DOHH2 (cell line): ENCODE results near the gene TBL1XR1.

Source experiments
- H3F3A ChIP-seq: fragments of 200-600 bp; sonication (generic), shearing (Covaris generic); 2 replicates; pipeline ENCODE4 v1.6.0; 2016; ENCODE audit warnings: antibody characterized with exemption, mild to moderate bottlenecking; ENCODE audit not compliant: control insufficient read depth, insufficient read depth
- H3K27ac ChIP-seq: fragments of 200-600 bp; sonication (generic); 2 replicates; pipeline ENCODE4 v1.5.1; 2014; ENCODE audit warnings: low read depth, mild to moderate bottlenecking, low read length, moderate library complexity
- H3K27me3 ChIP-seq: fragments of 200-600 bp; sonication (generic); 2 replicates; pipeline ENCODE4 v1.6.1; 2014; ENCODE audit warnings: mild to moderate bottlenecking, low read length, mixed read lengths; ENCODE audit not compliant: control insufficient read depth
- H3K36me3 ChIP-seq: fragments of 200-600 bp; sonication (generic); 2 replicates; pipeline ENCODE4 v1.6.1; 2014; ENCODE audit warnings: mild to moderate bottlenecking, low read length, moderate library complexity, mixed read lengths; ENCODE audit not compliant: control insufficient read depth
- H3K4me1 ChIP-seq: fragments of 200-600 bp; sonication (generic); 2 replicates; pipeline ENCODE4 v1.6.1; 2014; ENCODE audit warnings: mild to moderate bottlenecking, low read length, mixed read lengths; ENCODE audit not compliant: control insufficient read depth
- H3K4me2 ChIP-seq: fragments of 200-600 bp; sonication (generic); 2 replicates; pipeline ENCODE4 v1.6.0; 2014; ENCODE audit warnings: mild to moderate bottlenecking, low read length, moderate library complexity
- H3K4me3 ChIP-seq: fragments of 200-600 bp; sonication (generic); 2 replicates; pipeline ENCODE4 v1.5.1; 2014; ENCODE audit warnings: mild to moderate bottlenecking, low read length, mixed read lengths
- H3K79me2 ChIP-seq: fragments of 200-600 bp; sonication (generic); 2 replicates; pipeline ENCODE4 v1.6.1; 2014; ENCODE audit warnings: mild to moderate bottlenecking, low read length, mixed read lengths; ENCODE audit not compliant: control insufficient read depth
- H3K9me2 ChIP-seq: fragments of 200-600 bp; sonication (generic); replicated peaks from 2 replicates; pipeline ENCODE4 v1.6.1; 2014; ENCODE audit warnings: mild to moderate bottlenecking, low read length, mixed read lengths; ENCODE audit not compliant: control insufficient read depth
- H3K9me3 ChIP-seq: fragments of 200-600 bp; sonication (generic); 2 replicates; pipeline ENCODE4 v1.6.1; 2014; ENCODE audit warnings: antibody characterized with exemption, low read length, mixed read lengths; ENCODE audit not compliant: control insufficient read depth, insufficient read depth
- H4K20me1 ChIP-seq: fragments of 200-600 bp; sonication (generic); 2 replicates; pipeline ENCODE4 v1.6.0; 2014; ENCODE audit warnings: low read depth, mild to moderate bottlenecking, antibody characterized with exemption, low read length, moderate library complexity; ENCODE audit not compliant: control insufficient read depth, insufficient read depth
- EZH2phosphoT487 ChIP-seq: fragments of 200-600 bp; sonication (generic); IDR thresholded peaks from 2 replicates; pipeline ENCODE4 v1.6.1; 2017; ENCODE audit warnings: borderline replicate concordance, mild to moderate bottlenecking, antibody characterized with exemption, low read length, moderate library complexity, mixed read lengths
- TF ChIP-seq, protein P1 (sequence below): fragments of 200-600 bp; sonication (generic); IDR thresholded peaks from one replicate; pipeline ENCODE4 v1.5.1; 2014; ENCODE audit warnings: antibody characterized with exemption, mild to moderate bottlenecking, low read depth, low read length; ENCODE audit not compliant: poor library complexity, severe bottlenecking

The TBL1XR1 gene

GRCh38 chr3:176987901-176988650, 209.2 kb downstream of the TBL1XR1 start:
- H3K79me2 ChIP-seq = no peaks in the 10 kb centered on the region
- no peaks in the 10 kb centered on the region for H3K4me1 ChIP-seq
- H3K4me2 ChIP-seq = no peak overlapping the region
- H3K36me3 ChIP-seq = no peaks in the 10 kb centered on the region
- no peaks in the 10 kb centered on the region for H3K27me3 ChIP-seq
- no peaks in the 10 kb centered on the region for H4K20me1 ChIP-seq
- no peak overlapping the region for H3K4me3 ChIP-seq
- no peaks in the 10 kb centered on the region for H3F3A ChIP-seq
- no peak for TF ChIP-seq EZH2phosphoT487
- TF ChIP-seq, protein P1, sequence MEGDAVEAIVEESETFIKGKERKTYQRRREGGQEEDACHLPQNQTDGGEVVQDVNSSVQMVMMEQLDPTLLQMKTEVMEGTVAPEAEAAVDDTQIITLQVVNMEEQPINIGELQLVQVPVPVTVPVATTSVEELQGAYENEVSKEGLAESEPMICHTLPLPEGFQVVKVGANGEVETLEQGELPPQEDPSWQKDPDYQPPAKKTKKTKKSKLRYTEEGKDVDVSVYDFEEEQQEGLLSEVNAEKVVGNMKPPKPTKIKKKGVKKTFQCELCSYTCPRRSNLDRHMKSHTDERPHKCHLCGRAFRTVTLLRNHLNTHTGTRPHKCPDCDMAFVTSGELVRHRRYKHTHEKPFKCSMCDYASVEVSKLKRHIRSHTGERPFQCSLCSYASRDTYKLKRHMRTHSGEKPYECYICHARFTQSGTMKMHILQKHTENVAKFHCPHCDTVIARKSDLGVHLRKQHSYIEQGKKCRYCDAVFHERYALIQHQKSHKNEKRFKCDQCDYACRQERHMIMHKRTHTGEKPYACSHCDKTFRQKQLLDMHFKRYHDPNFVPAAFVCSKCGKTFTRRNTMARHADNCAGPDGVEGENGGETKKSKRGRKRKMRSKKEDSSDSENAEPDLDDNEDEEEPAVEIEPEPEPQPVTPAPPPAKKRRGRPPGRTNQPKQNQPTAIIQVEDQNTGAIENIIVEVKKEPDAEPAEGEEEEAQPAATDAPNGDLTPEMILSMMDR = no peak
- no peak overlapping the region for H3K27ac ChIP-seq
- no peaks in the 10 kb centered on the region for H3K9me3 ChIP-seq
- no peaks in the 10 kb centered on the region for H3K9me2 ChIP-seq

DNA sequence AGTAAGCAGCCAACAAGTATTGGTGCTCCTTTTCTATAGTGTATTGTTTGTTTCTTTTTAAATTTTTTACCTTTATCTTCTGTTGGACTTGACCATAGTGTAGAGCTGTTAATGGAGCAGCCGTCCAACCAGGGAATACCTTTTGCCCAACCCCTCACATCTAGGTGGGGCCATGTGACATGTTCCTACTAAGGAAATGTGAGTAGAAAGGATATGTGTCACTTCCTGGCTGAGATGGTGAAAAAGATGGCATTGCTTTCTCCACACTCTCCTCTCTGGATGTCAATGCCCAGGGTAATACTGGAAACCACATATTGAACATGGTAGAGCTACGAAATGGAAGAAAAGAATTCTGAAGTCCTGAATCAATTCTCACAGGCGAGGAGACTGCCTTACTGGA, 218.8 kb downstream of the TBL1XR1 start:
- H3K9me3 ChIP-seq = no peaks in the 10 kb centered on the region
- H3K27ac ChIP-seq = no peak overlapping the region
- no peaks in the 10 kb centered on the region for H3K27me3 ChIP-seq
- H3K4me3 ChIP-seq = no peak overlapping the region
- H3K4me2 ChIP-seq = no peak overlapping the region
- H4K20me1 ChIP-seq = no peaks in the 10 kb centered on the region
- H3K36me3 ChIP-seq = no peaks in the 10 kb centered on the region
- no peaks in the 10 kb centered on the region for H3K79me2 ChIP-seq
- no peaks in the 10 kb centered on the region for H3K4me1 ChIP-seq
- no peaks in the 10 kb centered on the region for H3K9me2 ChIP-seq
- no peaks in the 10 kb centered on the region for H3F3A ChIP-seq
- TF ChIP-seq, protein P1 = no peak
- TF ChIP-seq EZH2phosphoT487 = no peak

DNA sequence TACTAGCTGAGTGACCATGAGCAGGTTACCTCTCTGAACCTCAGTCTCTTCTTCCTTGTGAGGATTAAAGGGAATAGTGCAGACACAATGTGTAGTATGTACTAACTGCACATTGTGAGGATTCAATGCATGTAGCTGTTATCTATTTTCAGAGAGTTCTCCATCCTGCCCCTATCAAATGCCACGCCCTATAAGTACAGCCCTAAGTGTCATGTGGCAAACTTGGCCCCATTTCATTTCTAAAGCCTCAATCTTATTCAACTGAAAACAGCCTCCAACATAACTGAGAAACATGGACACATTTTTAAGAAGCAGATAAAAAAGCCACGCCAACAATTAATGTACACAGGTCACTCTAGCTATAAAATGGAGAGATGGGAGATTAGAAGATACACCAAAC, 220.0 kb downstream of the TBL1XR1 start:
- Histone ChIP-seq H3K4me1 (no peaks in the 10 kb centered on the region), H3K9me3 (no peaks in the 10 kb centered on the region)
- TF ChIP-seq, protein P1 = no peak
- TF ChIP-seq EZH2phosphoT487 = no peak

More for the DNA sequence above, 220.0 kb downstream of the TBL1XR1 start:
- Histone ChIP-seq H3K27me3 (no peaks in the 10 kb centered on the region), H4K20me1 (no peaks in the 10 kb centered on the region), H3K4me3 (no peak overlapping the region), H3K27ac (no peak overlapping the region), H3K9me2 (no peaks in the 10 kb centered on the region), H3F3A (no peaks in the 10 kb centered on the region), H3K36me3 (no peaks in the 10 kb centered on the region), H3K4me2 (no peak overlapping the region), H3K79me2 (no peaks in the 10 kb centered on the region)
